Measurements from ENCODE around the gene SOX1. TPM values are rescaled to one million over a fixed set of nuclear protein-coding genes. Genes with fewer than 3 reads are reported as not detected.

SOX1 gene
- total and polyA plus RNA-seq, 2 donors (not counting 1 experiment from before 2014, with no cell fraction given) = not detected

- no peaks in the 10 kb centered on the region for H3K79me2 ChIP-seq (ENCODE audit: control insufficient read depth, insufficient read depth, low read length)
- Mint-ChIP-seq H3K4me1 (no peaks in the 10 kb centered on the region), H3K27ac (no peak overlapping the region), H3K9me3 (ENCODE audit: insufficient read depth) (no peaks in the 10 kb centered on the region), H3K4me3 (no peak overlapping the region), H3K27me3 (no peaks in the 10 kb centered on the region)
- no peaks in the 10 kb centered on the region for H3K36me3 ChIP-seq (replicated peaks in 1 of 2; ENCODE audit: control extremely low read depth in 1 of 2, control insufficient read depth in 1 of 2, extremely low read depth in 1 of 2, insufficient read depth in 2 of 2, low read length in 1 of 2)
- intact Hi-C loops (cut with micrococcal nuclease) = no loop called here
- POLR2A ChIA-PET = no interaction called here
- H3K4me3 ChIP-seq (ENCODE audit: control extremely low read depth in 1 of 5, extremely low read depth in 1 of 5, insufficient read depth in 1 of 5, low read depth in 2 of 5, low read length in 4 of 5) = no peak overlapping the region
- ATAC-seq (ENCODE audit: low read depth) (no peak), DNase-seq (no peak)
- H3K9me3 ChIP-seq (ENCODE audit: control extremely low read depth in 1 of 3, control insufficient read depth in 2 of 3, insufficient read depth in 1 of 3, low read length in 2 of 3) = peaks cover 0 to 39% (median 0%) of the 10 kb centered on the region in 3 donors
- no peaks in the 10 kb centered on the region for H4K20me1 ChIP-seq (ENCODE audit: control insufficient read depth, insufficient read depth, low read length, poor library complexity, severe bottlenecking)
- 95% methylated on average over 11 of the region's 11 CpGs for WGBS (ENCODE audit: insufficient coverage)
- H3K27me3 ChIP-seq (replicated peaks in 1 of 4; ENCODE audit: control extremely low read depth in 1 of 4, control insufficient read depth in 3 of 4, insufficient read depth in 4 of 4, low read length in 3 of 4) = no peaks in the 10 kb centered on the region
- H3K27ac ChIP-seq (ENCODE audit: low read length in 2 of 2) = no peak overlapping the region
- TF ChIP-seq CTCF (IDR thresholded peaks at IDR 0.05) (no peak), EZH2 (IDR thresholded peaks at IDR 0.05; ENCODE audit: borderline replicate concordance, insufficient read depth, low read depth, low read length, poor library complexity, severe bottlenecking) (no peak)
- H3K9ac ChIP-seq (ENCODE audit: low read length) = no peak overlapping the region
- CTCF ChIA-PET = no interaction called here
- no peaks in the 10 kb centered on the region for H3K4me1 ChIP-seq (ENCODE audit: control insufficient read depth in 2 of 2, insufficient read depth in 2 of 2, low read length in 2 of 2)
- H3K4me2 ChIP-seq (replicated peaks; ENCODE audit: low read depth, low read length, poor library complexity, severe bottlenecking) = no peak overlapping the region
- no peak overlapping the region for H2AFZ ChIP-seq (ENCODE audit: insufficient read depth, low read depth, low read length, poor library complexity, severe bottlenecking)
Observed at GRCh38 chr13:112029143-112029542, 37.8 kb upstream of the SOX1 start.

DNA sequence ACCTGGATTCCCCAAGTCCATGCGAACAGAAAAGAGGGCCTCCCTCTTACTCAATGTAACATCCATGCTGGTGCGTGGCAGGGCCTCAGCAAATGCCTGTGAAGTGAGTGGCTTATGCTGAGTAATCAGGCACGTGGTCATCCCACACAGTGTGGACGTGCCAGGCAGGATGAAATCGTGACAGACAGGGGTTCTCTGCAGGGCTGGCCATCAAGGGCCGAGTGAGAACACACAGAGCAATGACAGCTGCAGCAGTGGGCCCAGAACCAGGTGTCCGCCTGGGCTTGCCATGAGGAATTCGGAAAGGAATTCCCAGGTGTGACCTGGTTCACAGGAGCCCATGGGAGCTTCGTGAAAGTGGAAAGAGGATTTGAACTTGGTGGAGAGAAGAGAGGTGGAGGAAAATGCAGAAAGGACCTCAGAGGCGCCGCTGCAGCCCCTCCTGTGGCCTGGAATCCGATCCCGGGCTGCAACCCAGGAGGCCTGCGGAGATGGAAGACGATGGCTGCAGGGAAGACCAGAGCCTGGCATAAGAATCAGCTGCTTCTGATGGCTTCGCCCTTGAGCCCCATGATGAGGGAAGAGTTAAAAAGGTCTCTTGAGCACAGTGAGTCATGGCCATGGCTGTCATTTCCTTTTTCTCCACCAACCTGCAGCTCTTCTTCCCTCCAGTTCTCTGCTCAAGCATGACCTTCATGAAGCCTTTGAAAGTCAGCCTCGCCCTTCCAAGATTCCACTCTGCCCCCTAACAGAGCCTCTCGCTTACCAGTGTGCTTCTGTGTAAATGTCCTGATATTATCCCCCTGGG is 34.6 kb upstream of the SOX1 start:
- Mint-ChIP-seq H3K9me3 (ENCODE audit: insufficient read depth) (no peaks in the 10 kb centered on the region), H3K27me3 (no peaks in the 10 kb centered on the region), H3K27ac (no peak overlapping the region), H3K4me1 (no peaks in the 10 kb centered on the region), H3K4me3 (no peak overlapping the region)
- DNase-seq = no peak
- H4K20me1 ChIP-seq (ENCODE audit: control insufficient read depth, insufficient read depth, low read length, poor library complexity, severe bottlenecking) = no peaks in the 10 kb centered on the region
- no peak for TF ChIP-seq EZH2 (IDR thresholded peaks at IDR 0.05; ENCODE audit: borderline replicate concordance, insufficient read depth, low read depth, low read length, poor library complexity, severe bottlenecking)
- no peak for TF ChIP-seq CTCF (IDR thresholded peaks at IDR 0.05)
- no peak overlapping the region for H3K9ac ChIP-seq (ENCODE audit: low read length)
- H3K79me2 ChIP-seq (ENCODE audit: control insufficient read depth, insufficient read depth, low read length) = no peaks in the 10 kb centered on the region
- no peaks in the 10 kb centered on the region for H3K27me3 ChIP-seq (replicated peaks in 1 of 4; ENCODE audit: control extremely low read depth in 1 of 4, control insufficient read depth in 3 of 4, insufficient read depth in 4 of 4, low read length in 3 of 4)
- intact Hi-C loops (cut with micrococcal nuclease) = no loop called here
- no peak overlapping the region for H3K27ac ChIP-seq (ENCODE audit: low read length in 2 of 2)
- POLR2A ChIA-PET = no interaction called here
- no peak overlapping the region for H3K4me2 ChIP-seq (replicated peaks; ENCODE audit: low read depth, low read length, poor library complexity, severe bottlenecking)
- no peak for ATAC-seq (ENCODE audit: low read depth)
- H3K9me3 ChIP-seq (ENCODE audit: control extremely low read depth in 1 of 3, control insufficient read depth in 2 of 3, insufficient read depth in 1 of 3, low read length in 2 of 3) = peaks cover 0 to 31% (median 0%) of the 10 kb centered on the region in 3 donors
- H2AFZ ChIP-seq (ENCODE audit: insufficient read depth, low read depth, low read length, poor library complexity, severe bottlenecking) = no peak overlapping the region
- no peaks in the 10 kb centered on the region for H3K4me1 ChIP-seq (ENCODE audit: control insufficient read depth in 2 of 2, insufficient read depth in 2 of 2, low read length in 2 of 2)
- WGBS (ENCODE audit: insufficient coverage) = 74% methylated on average over 18 of the region's 18 CpGs
- no peaks in the 10 kb centered on the region for H3K36me3 ChIP-seq (replicated peaks in 1 of 2; ENCODE audit: control extremely low read depth in 1 of 2, control insufficient read depth in 1 of 2, extremely low read depth in 1 of 2, insufficient read depth in 2 of 2, low read length in 1 of 2)
- CTCF ChIA-PET = no interaction called here
- H3K4me3 ChIP-seq (ENCODE audit: control extremely low read depth in 1 of 5, extremely low read depth in 1 of 5, insufficient read depth in 1 of 5, low read depth in 2 of 5, low read length in 4 of 5) = no peak overlapping the region

All from B cell (primary cell).